HEK293 (cell line): ENCODE data around the gene RMND1.
A peak's percentile ranks its signal among the peaks of the same experiment; 100 is the strongest.

Experiments used
- CTCF ChIA-PET: fragments of 350-600 bp; formaldehyde crosslinking; extraction: SDS; loops from one replicate; lab custom pipeline; 2021; ENCODE audit warnings: antibody characterized with exemption; lab: Yijun Ruan, JAX
- POLR2A ChIA-PET: fragments of 300-600 bp; formaldehyde crosslinking; extraction: SDS; loops from one replicate; lab custom pipeline; 2020; ENCODE audit warnings: antibody characterized with exemption, inconsistent platforms; lab: Yijun Ruan, JAX
- H3K27ac ChIP-seq: fragments of 200-500 bp; sonication (Bioruptor generic); 2 replicates; pipeline ENCODE4 v1.5.1; 2014; ENCODE audit warnings: low read depth, low read length, control low read depth, inconsistent platforms; ENCODE audit errors: extremely low read depth
- H3K36me3 ChIP-seq, 2 experiments: fragments of 200-500 bp in 1 of 2; sonication (Bioruptor generic) in 1 of 2; 1 replicate in 1 of 2; 2 replicates in 1 of 2; pipeline ENCODE4 v1.5.1; 2014 to 2017; ENCODE audit warnings: inconsistent platforms in 2 of 2, low read length in 2 of 2; ENCODE audit not compliant: control insufficient read depth in 2 of 2, insufficient read depth in 1 of 2
- H3K4me1 ChIP-seq: fragments of 200-500 bp; sonication (Bioruptor generic); 2 replicates; pipeline ENCODE4 v1.5.1; 2014; ENCODE audit warnings: mild to moderate bottlenecking, low read length, inconsistent platforms; ENCODE audit not compliant: control insufficient read depth, insufficient read depth
- H3K4me3 ChIP-seq: 2 replicates; pipeline ENCODE4 v1.5.1; 2011; ENCODE audit warnings: low read depth, mild to moderate bottlenecking, control low read depth, low read length, moderate library complexity
- H3K9me3 ChIP-seq: fragments of 200-500 bp; sonication (Bioruptor generic); 2 replicates; pipeline ENCODE4 v1.5.1; 2014; ENCODE audit warnings: low read depth, low read length, inconsistent platforms; ENCODE audit not compliant: control insufficient read depth, insufficient read depth
- GLIS1 ChIP-seq: fragments of 450-650 bp; formaldehyde crosslinking; IDR thresholded peaks from 2 replicates; pipeline ENCODE4 v1.5.1; 2016; ENCODE audit warnings: missing biosample characterization, missing genetic modification characterization
- KLF7 ChIP-seq: fragments of 450-650 bp; formaldehyde crosslinking; IDR thresholded peaks from 2 replicates; pipeline ENCODE4 v1.5.1; 2016; ENCODE audit warnings: missing biosample characterization, missing genetic modification characterization, borderline replicate concordance
- OSR2 ChIP-seq: fragments of 450-650 bp; formaldehyde crosslinking; IDR thresholded peaks from 2 replicates; pipeline ENCODE4 v1.5.1; 2016; ENCODE audit warnings: missing biosample characterization, missing genetic modification characterization
- RBAK ChIP-seq: fragments of 450-650 bp; formaldehyde crosslinking; IDR thresholded peaks from 2 replicates; pipeline ENCODE4 v1.5.1; 2016; ENCODE audit warnings: missing biosample characterization, missing genetic modification characterization
- SP7 ChIP-seq: fragments of 450-650 bp; formaldehyde crosslinking; IDR thresholded peaks from 2 replicates; pipeline ENCODE4 v1.5.1; 2016; ENCODE audit warnings: missing biosample characterization, missing genetic modification characterization
- TCF7L2 ChIP-seq: IDR thresholded peaks from 2 replicates; pipeline ENCODE4 v1.6.1; 2011; ENCODE audit warnings: low read depth, mild to moderate bottlenecking, inconsistent platforms, low read length, moderate library complexity, borderline replicate concordance
- ZBTB8A ChIP-seq: fragments of 450-650 bp; formaldehyde crosslinking; IDR thresholded peaks from 2 replicates; pipeline ENCODE4 v1.5.1; 2016; ENCODE audit warnings: missing biosample characterization, missing genetic modification characterization
- ZEB2 ChIP-seq: fragments of 450-650 bp; formaldehyde crosslinking; IDR thresholded peaks from 2 replicates; pipeline ENCODE4 v1.5.1; 2016; ENCODE audit warnings: missing biosample characterization, missing genetic modification characterization
- ZFP37 ChIP-seq: fragments of 450-650 bp; formaldehyde crosslinking; IDR thresholded peaks from 2 replicates; pipeline ENCODE4 v1.5.1; 2016; ENCODE audit warnings: missing biosample characterization, missing genetic modification characterization
- ZNF132 ChIP-seq: fragments of 450-650 bp; formaldehyde crosslinking; IDR thresholded peaks from 2 replicates; pipeline ENCODE4 v1.5.1; 2017; ENCODE audit warnings: missing biosample characterization, missing genetic modification characterization, borderline replicate concordance
- ZNF133 ChIP-seq: fragments of 450-650 bp; formaldehyde crosslinking; IDR thresholded peaks from 2 replicates; pipeline ENCODE4 v1.5.1; 2016; ENCODE audit warnings: missing biosample characterization, missing genetic modification characterization
- ZNF16 ChIP-seq: fragments of 450-650 bp; formaldehyde crosslinking; IDR thresholded peaks from 2 replicates; pipeline ENCODE4 v1.5.1; 2016; ENCODE audit warnings: low read depth, missing biosample characterization, missing genetic modification characterization
- ZNF211 ChIP-seq: fragments of 450-650 bp; formaldehyde crosslinking; IDR thresholded peaks from 2 replicates; pipeline ENCODE4 v1.5.1; 2016; ENCODE audit warnings: low read depth, missing biosample characterization, missing genetic modification characterization
- ZNF223 ChIP-seq: fragments of 450-650 bp; formaldehyde crosslinking; IDR thresholded peaks from 2 replicates; pipeline ENCODE4 v1.5.1; 2016; ENCODE audit warnings: missing biosample characterization, missing genetic modification characterization
- ZNF292 ChIP-seq: fragments of 450-650 bp; formaldehyde crosslinking; IDR thresholded peaks from 2 replicates; pipeline ENCODE4 v1.5.1; 2016; ENCODE audit warnings: low read depth, missing biosample characterization, missing genetic modification characterization, borderline replicate concordance
- ZNF366 ChIP-seq: fragments of 450-650 bp; formaldehyde crosslinking; conservative IDR thresholded peaks from 2 replicates; pipeline ENCODE4 v1.5.1; 2016; ENCODE audit warnings: missing biosample characterization, missing genetic modification characterization
- ZNF394 ChIP-seq: fragments of 450-650 bp; formaldehyde crosslinking; IDR thresholded peaks from 2 replicates; pipeline ENCODE4 v1.5.1; 2016; ENCODE audit warnings: missing biosample characterization, missing genetic modification characterization, mild to moderate bottlenecking, moderate library complexity, borderline replicate concordance
- ZNF501 ChIP-seq: fragments of 450-650 bp; formaldehyde crosslinking; IDR thresholded peaks from 2 replicates; pipeline ENCODE4 v1.5.1; 2016; ENCODE audit warnings: missing biosample characterization, missing genetic modification characterization
- ZNF510 ChIP-seq: fragments of 450-650 bp; formaldehyde crosslinking; IDR thresholded peaks from 2 replicates; pipeline ENCODE4 v1.5.1; 2018; ENCODE audit warnings: mild to moderate bottlenecking, missing genetic modification characterization, missing biosample characterization; ENCODE audit not compliant: insufficient replicate concordance
- ZNF600 ChIP-seq: fragments of 450-650 bp; formaldehyde crosslinking; IDR thresholded peaks from 2 replicates; pipeline ENCODE4 v1.5.1; 2016; ENCODE audit warnings: missing biosample characterization, missing genetic modification characterization
- ZNF701 ChIP-seq: fragments of 450-650 bp; formaldehyde crosslinking; IDR thresholded peaks from 2 replicates; pipeline ENCODE4 v1.5.1; 2016; ENCODE audit warnings: missing biosample characterization, missing genetic modification characterization
- ZXDB ChIP-seq: fragments of 450-650 bp; formaldehyde crosslinking; IDR thresholded peaks from 2 replicates; pipeline ENCODE4 v1.5.1; 2016; ENCODE audit warnings: missing biosample characterization, missing genetic modification characterization
- TF ChIP-seq, protein P1 (sequence below): fragments of 450-650 bp; formaldehyde crosslinking; IDR thresholded peaks from 2 replicates; pipeline ENCODE4 v1.5.1; 2016; ENCODE audit warnings: missing biosample characterization, missing genetic modification characterization
- TF ChIP-seq, protein P2 (sequence below): fragments of 450-650 bp; formaldehyde crosslinking; IDR thresholded peaks from 2 replicates; pipeline ENCODE4 v1.5.1; 2017; ENCODE audit warnings: missing biosample characterization, missing genetic modification characterization
- TF ChIP-seq, protein P3 (sequence below): fragments of 450-650 bp; formaldehyde crosslinking; conservative IDR thresholded peaks from 2 replicates; pipeline ENCODE4 v1.5.1; 2016; ENCODE audit warnings: low read depth, missing biosample characterization, missing genetic modification characterization
- TF ChIP-seq, protein P4 (sequence below): sonication (generic); formaldehyde crosslinking; IDR thresholded peaks from 2 replicates; pipeline ENCODE4 v1.8.1; 2022; ENCODE audit warnings: mild to moderate bottlenecking, moderate library complexity, missing genetic modification reagents

RMND1 gene

DNA sequence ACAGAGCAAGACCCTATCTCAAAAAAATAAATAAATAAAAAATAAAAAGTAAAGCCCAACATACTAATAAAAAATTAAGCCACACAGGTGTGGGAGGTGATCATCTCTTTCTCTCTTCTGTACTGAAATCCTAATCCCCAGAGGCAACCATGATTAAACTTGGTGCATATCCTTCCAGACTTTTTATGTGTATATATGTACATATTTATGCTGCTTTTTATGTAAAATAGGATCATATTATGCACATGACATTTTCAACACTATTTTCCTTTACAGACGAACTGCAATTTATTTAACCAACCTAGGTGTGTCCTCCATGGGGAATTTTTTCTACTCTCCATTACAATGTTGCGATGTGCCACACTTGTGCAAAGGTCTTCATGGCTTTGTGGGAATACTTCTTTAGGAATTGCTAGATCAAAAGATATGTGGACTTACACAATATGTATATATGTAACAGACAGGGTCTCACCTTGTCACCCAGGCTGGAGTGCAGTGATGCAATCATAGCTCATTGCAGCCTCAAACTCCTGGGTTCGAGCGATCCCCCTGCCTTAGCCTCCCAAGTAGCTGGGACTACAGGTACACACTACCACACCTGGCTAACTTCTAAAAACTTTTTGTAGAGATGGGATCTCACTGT, 23.7 kb downstream of the RMND1 start:
- no peak for TF ChIP-seq ZNF501 (tag by site-specific recombination)
- TF ChIP-seq ZEB2 (tag by site-specific recombination) = no peak
- no peak for TF ChIP-seq OSR2
- TF ChIP-seq, protein P1, sequence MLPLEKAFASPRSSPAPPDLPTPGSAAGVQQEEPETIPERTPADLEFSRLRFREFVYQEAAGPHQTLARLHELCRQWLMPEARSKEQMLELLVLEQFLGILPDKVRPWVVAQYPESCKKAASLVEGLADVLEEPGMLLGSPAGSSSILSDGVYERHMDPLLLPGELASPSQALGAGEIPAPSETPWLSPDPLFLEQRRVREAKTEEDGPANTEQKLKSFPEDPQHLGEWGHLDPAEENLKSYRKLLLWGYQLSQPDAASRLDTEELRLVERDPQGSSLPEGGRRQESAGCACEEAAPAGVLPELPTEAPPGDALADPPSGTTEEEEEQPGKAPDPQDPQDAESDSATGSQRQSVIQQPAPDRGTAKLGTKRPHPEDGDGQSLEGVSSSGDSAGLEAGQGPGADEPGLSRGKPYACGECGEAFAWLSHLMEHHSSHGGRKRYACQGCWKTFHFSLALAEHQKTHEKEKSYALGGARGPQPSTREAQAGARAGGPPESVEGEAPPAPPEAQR = no peak
- TF ChIP-seq ZNF600 (tag by site-specific recombination) = no peak
- no peak for TF ChIP-seq ZFP37 (tag by site-specific recombination)
- no peak for TF ChIP-seq KLF7 (tag by site-specific recombination)
- no peaks in the 10 kb centered on the region for H3K9me3 ChIP-seq
- no peak overlapping the region for H3K27ac ChIP-seq
- POLR2A ChIA-PET = no interaction called here
- H3K4me1 ChIP-seq = no peaks in the 10 kb centered on the region
- H3K36me3 ChIP-seq = peaks cover 44 to 85% of the 10 kb centered on the region in 2 experiments
- CTCF ChIA-PET = interaction anchor here (0.6 kb wide), 2 partner anchors 1349 to 1358 kb away, joined by 3 to 5 read pairs; no protein-coding TSS in a partner anchor
- H3K4me3 ChIP-seq = no peak overlapping the region

DNA sequence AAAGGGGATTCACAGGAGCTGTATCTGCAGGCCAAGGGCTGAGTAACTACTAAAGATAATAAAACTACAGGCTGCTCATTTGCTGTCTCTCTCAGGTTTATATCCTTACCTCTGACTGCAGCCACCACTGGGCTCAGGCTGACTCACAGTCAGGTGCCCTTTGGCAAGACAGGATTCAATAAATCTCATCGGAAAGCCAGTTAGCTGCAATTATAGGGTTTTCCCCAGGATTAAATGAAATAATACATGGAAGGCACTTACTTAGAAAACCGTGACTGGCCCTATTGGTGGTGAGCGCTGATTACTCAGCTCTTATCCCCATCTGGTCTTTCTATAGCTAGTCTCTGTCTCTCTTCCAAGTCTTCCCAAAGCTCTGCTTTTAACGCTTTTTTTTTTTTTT, 26.4 kb downstream of the RMND1 start:
- no peaks in the 10 kb centered on the region for H3K9me3 ChIP-seq
- peaks cover 45 to 85% of the 10 kb centered on the region in 2 experiments for H3K36me3 ChIP-seq
- ChIA-PET POLR2A (interaction anchor here (0.6 kb wide), 1 partner anchor 690 kb away, joined by 4 read pairs; no protein-coding TSS in a partner anchor), CTCF (interaction anchor here (0.6 to 0.8 kb wide), 3 partner anchors 20 to 642 kb away, joined by 3 read pairs; no protein-coding TSS in a partner anchor)
- H3K4me3 ChIP-seq = no peak overlapping the region
- H3K27ac ChIP-seq = no peak overlapping the region
- no peaks in the 10 kb centered on the region for H3K4me1 ChIP-seq
- no peak for TF ChIP-seq ZNF394 (tag by site-specific recombination)
- TF ChIP-seq GLIS1 (tag by site-specific recombination) = no peak
- no peak for TF ChIP-seq ZBTB8A (tag by site-specific recombination)
- TF ChIP-seq, protein P2, sequence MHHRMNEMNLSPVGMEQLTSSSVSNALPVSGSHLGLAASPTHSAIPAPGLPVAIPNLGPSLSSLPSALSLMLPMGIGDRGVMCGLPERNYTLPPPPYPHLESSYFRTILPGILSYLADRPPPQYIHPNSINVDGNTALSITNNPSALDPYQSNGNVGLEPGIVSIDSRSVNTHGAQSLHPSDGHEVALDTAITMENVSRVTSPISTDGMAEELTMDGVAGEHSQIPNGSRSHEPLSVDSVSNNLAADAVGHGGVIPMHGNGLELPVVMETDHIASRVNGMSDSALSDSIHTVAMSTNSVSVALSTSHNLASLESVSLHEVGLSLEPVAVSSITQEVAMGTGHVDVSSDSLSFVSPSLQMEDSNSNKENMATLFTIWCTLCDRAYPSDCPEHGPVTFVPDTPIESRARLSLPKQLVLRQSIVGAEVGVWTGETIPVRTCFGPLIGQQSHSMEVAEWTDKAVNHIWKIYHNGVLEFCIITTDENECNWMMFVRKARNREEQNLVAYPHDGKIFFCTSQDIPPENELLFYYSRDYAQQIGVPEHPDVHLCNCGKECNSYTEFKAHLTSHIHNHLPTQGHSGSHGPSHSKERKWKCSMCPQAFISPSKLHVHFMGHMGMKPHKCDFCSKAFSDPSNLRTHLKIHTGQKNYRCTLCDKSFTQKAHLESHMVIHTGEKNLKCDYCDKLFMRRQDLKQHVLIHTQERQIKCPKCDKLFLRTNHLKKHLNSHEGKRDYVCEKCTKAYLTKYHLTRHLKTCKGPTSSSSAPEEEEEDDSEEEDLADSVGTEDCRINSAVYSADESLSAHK (tag by site-specific recombination) = no peak
- no peak for TF ChIP-seq ZNF16 (tag by site-specific recombination)
- TF ChIP-seq, protein P3, sequence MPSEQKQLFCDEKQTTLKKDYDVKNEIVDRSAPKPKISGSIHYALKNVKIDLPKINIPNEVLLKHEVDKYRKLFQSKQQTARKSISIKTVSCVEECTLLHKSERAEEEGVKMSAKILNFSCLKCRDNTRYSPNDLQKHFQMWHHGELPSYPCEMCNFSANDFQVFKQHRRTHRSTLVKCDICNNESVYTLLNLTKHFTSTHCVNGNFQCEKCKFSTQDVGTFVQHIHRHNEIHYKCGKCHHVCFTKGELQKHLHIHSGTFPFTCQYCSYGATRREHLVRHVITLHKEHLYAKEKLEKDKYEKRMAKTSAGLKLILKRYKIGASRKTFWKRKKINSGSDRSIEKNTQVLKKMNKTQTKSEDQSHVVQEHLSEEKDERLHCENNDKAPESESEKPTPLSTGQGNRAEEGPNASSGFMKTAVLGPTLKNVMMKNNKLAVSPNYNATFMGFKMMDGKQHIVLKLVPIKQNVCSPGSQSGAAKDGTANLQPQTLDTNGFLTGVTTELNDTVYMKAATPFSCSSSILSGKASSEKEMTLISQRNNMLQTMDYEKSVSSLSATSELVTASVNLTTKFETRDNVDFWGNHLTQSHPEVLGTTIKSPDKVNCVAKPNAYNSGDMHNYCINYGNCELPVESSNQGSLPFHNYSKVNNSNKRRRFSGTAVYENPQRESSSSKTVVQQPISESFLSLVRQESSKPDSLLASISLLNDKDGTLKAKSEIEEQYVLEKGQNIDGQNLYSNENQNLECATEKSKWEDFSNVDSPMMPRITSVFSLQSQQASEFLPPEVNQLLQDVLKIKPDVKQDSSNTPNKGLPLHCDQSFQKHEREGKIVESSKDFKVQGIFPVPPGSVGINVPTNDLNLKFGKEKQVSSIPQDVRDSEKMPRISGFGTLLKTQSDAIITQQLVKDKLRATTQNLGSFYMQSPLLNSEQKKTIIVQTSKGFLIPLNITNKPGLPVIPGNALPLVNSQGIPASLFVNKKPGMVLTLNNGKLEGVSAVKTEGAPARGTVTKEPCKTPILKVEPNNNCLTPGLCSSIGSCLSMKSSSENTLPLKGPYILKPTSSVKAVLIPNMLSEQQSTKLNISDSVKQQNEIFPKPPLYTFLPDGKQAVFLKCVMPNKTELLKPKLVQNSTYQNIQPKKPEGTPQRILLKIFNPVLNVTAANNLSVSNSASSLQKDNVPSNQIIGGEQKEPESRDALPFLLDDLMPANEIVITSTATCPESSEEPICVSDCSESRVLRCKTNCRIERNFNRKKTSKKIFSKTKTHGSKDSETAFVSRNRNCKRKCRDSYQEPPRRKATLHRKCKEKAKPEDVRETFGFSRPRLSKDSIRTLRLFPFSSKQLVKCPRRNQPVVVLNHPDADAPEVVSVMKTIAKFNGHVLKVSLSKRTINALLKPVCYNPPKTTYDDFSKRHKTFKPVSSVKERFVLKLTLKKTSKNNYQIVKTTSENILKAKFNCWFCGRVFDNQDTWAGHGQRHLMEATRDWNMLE (tag by site-specific recombination) = no peak
- TF ChIP-seq ZNF510 (tag by site-specific recombination) = no peak
- TF ChIP-seq ZNF223 (tag by site-specific recombination) = no peak
- TF ChIP-seq SP7 (tag by site-specific recombination) = peak; percentile 92
- TF ChIP-seq RBAK (tag by site-specific recombination) = no peak
- TF ChIP-seq ZNF211 (tag by site-specific recombination) = no peak
- TF ChIP-seq, protein P4, sequence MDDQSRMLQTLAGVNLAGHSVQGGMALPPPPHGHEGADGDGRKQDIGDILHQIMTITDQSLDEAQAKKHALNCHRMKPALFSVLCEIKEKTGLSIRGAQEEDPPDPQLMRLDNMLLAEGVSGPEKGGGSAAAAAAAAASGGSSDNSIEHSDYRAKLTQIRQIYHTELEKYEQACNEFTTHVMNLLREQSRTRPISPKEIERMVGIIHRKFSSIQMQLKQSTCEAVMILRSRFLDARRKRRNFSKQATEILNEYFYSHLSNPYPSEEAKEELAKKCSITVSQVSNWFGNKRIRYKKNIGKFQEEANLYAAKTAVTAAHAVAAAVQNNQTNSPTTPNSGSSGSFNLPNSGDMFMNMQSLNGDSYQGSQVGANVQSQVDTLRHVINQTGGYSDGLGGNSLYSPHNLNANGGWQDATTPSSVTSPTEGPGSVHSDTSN = no peak
- TF ChIP-seq ZNF132 (tag by site-specific recombination) = no peak
- no peak for TF ChIP-seq ZXDB
- 0 out of 2 replicates have a peak, but pooled peaks have one; percentile 17 for TF ChIP-seq ZNF366 (tag by site-specific recombination)
- TF ChIP-seq ZNF133 (tag by site-specific recombination) = no peak
- TF ChIP-seq TCF7L2 = no peak
- TF ChIP-seq ZNF701 (tag by site-specific recombination) = no peak
- no peak for TF ChIP-seq ZNF292 (tag by site-specific recombination)
